ENCODE data around the gene TRIM71.

DNA sequence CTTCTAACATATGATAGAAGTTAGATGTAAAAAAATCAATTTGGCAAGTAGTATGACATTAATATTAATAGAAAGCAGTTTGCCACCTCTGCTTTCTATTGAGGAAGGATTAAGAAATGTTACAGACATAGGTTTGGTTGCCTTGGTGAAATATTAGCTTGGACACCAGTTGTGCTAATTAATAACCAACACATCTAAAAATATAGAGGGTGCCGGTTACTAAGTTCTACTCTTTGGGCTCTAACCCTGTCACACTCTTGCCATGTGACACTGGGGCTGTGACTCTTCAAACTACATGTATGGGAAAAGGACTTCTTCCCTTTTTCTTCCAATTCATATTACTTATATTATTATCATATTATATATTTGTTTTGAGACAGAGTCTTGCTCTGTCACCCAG lies 64.4 kb downstream of the TRIM71 start:
- TF ChIP-seq, protein P1, sequence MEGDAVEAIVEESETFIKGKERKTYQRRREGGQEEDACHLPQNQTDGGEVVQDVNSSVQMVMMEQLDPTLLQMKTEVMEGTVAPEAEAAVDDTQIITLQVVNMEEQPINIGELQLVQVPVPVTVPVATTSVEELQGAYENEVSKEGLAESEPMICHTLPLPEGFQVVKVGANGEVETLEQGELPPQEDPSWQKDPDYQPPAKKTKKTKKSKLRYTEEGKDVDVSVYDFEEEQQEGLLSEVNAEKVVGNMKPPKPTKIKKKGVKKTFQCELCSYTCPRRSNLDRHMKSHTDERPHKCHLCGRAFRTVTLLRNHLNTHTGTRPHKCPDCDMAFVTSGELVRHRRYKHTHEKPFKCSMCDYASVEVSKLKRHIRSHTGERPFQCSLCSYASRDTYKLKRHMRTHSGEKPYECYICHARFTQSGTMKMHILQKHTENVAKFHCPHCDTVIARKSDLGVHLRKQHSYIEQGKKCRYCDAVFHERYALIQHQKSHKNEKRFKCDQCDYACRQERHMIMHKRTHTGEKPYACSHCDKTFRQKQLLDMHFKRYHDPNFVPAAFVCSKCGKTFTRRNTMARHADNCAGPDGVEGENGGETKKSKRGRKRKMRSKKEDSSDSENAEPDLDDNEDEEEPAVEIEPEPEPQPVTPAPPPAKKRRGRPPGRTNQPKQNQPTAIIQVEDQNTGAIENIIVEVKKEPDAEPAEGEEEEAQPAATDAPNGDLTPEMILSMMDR (IDR thresholded peaks at IDR 0.05): no peak
- TF ChIP-seq, protein P2, sequence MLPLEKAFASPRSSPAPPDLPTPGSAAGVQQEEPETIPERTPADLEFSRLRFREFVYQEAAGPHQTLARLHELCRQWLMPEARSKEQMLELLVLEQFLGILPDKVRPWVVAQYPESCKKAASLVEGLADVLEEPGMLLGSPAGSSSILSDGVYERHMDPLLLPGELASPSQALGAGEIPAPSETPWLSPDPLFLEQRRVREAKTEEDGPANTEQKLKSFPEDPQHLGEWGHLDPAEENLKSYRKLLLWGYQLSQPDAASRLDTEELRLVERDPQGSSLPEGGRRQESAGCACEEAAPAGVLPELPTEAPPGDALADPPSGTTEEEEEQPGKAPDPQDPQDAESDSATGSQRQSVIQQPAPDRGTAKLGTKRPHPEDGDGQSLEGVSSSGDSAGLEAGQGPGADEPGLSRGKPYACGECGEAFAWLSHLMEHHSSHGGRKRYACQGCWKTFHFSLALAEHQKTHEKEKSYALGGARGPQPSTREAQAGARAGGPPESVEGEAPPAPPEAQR (CRISPR knock-in tag; IDR thresholded peaks at IDR 0.05): no peak
- TF ChIP-seq, protein P3, sequence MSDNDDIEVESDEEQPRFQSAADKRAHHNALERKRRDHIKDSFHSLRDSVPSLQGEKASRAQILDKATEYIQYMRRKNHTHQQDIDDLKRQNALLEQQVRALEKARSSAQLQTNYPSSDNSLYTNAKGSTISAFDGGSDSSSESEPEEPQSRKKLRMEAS (CRISPR knock-in tag; IDR thresholded peaks at IDR 0.05): no peak
- TF ChIP-seq, protein P4, sequence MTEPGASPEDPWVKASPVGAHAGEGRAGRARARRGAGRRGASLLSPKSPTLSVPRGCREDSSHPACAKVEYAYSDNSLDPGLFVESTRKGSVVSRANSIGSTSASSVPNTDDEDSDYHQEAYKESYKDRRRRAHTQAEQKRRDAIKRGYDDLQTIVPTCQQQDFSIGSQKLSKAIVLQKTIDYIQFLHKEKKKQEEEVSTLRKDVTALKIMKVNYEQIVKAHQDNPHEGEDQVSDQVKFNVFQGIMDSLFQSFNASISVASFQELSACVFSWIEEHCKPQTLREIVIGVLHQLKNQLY (CRISPR knock-in tag; IDR thresholded peaks at IDR 0.05): no peak
- TF ChIP-seq, protein P5, sequence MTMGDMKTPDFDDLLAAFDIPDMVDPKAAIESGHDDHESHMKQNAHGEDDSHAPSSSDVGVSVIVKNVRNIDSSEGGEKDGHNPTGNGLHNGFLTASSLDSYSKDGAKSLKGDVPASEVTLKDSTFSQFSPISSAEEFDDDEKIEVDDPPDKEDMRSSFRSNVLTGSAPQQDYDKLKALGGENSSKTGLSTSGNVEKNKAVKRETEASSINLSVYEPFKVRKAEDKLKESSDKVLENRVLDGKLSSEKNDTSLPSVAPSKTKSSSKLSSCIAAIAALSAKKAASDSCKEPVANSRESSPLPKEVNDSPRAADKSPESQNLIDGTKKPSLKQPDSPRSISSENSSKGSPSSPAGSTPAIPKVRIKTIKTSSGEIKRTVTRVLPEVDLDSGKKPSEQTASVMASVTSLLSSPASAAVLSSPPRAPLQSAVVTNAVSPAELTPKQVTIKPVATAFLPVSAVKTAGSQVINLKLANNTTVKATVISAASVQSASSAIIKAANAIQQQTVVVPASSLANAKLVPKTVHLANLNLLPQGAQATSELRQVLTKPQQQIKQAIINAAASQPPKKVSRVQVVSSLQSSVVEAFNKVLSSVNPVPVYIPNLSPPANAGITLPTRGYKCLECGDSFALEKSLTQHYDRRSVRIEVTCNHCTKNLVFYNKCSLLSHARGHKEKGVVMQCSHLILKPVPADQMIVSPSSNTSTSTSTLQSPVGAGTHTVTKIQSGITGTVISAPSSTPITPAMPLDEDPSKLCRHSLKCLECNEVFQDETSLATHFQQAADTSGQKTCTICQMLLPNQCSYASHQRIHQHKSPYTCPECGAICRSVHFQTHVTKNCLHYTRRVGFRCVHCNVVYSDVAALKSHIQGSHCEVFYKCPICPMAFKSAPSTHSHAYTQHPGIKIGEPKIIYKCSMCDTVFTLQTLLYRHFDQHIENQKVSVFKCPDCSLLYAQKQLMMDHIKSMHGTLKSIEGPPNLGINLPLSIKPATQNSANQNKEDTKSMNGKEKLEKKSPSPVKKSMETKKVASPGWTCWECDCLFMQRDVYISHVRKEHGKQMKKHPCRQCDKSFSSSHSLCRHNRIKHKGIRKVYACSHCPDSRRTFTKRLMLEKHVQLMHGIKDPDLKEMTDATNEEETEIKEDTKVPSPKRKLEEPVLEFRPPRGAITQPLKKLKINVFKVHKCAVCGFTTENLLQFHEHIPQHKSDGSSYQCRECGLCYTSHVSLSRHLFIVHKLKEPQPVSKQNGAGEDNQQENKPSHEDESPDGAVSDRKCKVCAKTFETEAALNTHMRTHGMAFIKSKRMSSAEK (CRISPR knock-in tag; IDR thresholded peaks at IDR 0.05; ENCODE audit: borderline replicate concordance): no peak
- TF ChIP-seq, protein P6, sequence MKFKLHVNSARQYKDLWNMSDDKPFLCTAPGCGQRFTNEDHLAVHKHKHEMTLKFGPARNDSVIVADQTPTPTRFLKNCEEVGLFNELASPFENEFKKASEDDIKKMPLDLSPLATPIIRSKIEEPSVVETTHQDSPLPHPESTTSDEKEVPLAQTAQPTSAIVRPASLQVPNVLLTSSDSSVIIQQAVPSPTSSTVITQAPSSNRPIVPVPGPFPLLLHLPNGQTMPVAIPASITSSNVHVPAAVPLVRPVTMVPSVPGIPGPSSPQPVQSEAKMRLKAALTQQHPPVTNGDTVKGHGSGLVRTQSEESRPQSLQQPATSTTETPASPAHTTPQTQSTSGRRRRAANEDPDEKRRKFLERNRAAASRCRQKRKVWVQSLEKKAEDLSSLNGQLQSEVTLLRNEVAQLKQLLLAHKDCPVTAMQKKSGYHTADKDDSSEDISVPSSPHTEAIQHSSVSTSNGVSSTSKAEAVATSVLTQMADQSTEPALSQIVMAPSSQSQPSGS (CRISPR knock-in tag; IDR thresholded peaks at IDR 0.05; ENCODE audit: borderline replicate concordance, low read depth): no peak
- no peak for TF ChIP-seq ZNF416 (CRISPR knock-in tag; IDR thresholded peaks at IDR 0.05)
- TF ChIP-seq TEAD1 (CRISPR knock-in tag; IDR thresholded peaks at IDR 0.05): no peak
- TF ChIP-seq, protein P7, sequence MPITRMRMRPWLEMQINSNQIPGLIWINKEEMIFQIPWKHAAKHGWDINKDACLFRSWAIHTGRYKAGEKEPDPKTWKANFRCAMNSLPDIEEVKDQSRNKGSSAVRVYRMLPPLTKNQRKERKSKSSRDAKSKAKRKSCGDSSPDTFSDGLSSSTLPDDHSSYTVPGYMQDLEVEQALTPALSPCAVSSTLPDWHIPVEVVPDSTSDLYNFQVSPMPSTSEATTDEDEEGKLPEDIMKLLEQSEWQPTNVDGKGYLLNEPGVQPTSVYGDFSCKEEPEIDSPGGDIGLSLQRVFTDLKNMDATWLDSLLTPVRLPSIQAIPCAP (CRISPR knock-in tag; IDR thresholded peaks at IDR 0.05): no peak
- TF ChIP-seq SP1 (CRISPR knock-in tag; conservative IDR thresholded peaks at IDR 0.05): no peak
- TF ChIP-seq ETV6 (CRISPR knock-in tag; IDR thresholded peaks at IDR 0.05): no peak
- no peak for TF ChIP-seq ZNF138 (CRISPR knock-in tag; conservative IDR thresholded peaks at IDR 0.05)
- no peak for TF ChIP-seq CREB1 (CRISPR knock-in tag; IDR thresholded peaks at IDR 0.05)
